ENCODE results near the gene ALDH16A1.
A peak's percentile ranks its signal among the peaks of the same experiment; 100 is the strongest.
"Not testable (repeated sequence)": the region's sequence is repeated elsewhere in the genome, so short reads cannot be mapped to it uniquely, and the experiment has no call there.

Gene ALDH16A1

GRCh38 chr19:49468199-49468598 is 15.2 kb downstream of the ALDH16A1 start:
- FAIRE-seq = no peak

- no peak for FAIRE-seq
Observed at GRCh38 chr19:49468746-49469447, 15.9 kb downstream of the ALDH16A1 start.

GRCh38 chr19:49469828-49470614 is 17.0 kb downstream of the ALDH16A1 start:
- no peak for FAIRE-seq

GRCh38 chr19:49470615-49470978 is 17.6 kb downstream of the ALDH16A1 start:
- no peak for FAIRE-seq

- FAIRE-seq = no peak
Observed at GRCh38 chr19:49472936-49473335, 19.9 kb downstream of the ALDH16A1 start.

- FAIRE-seq = not testable (repeated sequence)
Observed at GRCh38 chr19:49473501-49473867, 20.5 kb downstream of the ALDH16A1 start.

- FAIRE-seq = no peak
Observed at GRCh38 chr19:49473868-49474541, 21.0 kb downstream of the ALDH16A1 start, which contains the start of gene FLT3LG. Gene FLT3LG, plus strand, starts transcription at chr19:49474215. Its CDS starts 425 bp downstream, at chr19:49474640.

- no peak for FAIRE-seq
Observed at GRCh38 chr19:49474542-49474924, 21.5 kb downstream of the ALDH16A1 start.

- no peak for FAIRE-seq
Observed at GRCh38 chr19:49475191-49475917, 22.3 kb downstream of the ALDH16A1 start.

GRCh38 chr19:49475995-49476880 is 23.2 kb downstream of the ALDH16A1 start:
- no peak for FAIRE-seq

GRCh38 chr19:49479975-49480628 is 27.1 kb downstream of the ALDH16A1 start:
- no peak for FAIRE-seq

- no peak for FAIRE-seq
Observed at GRCh38 chr19:49481020-49481683, 28.1 kb downstream of the ALDH16A1 start.

GRCh38 chr19:49486232-49486631 is 33.2 kb downstream of the ALDH16A1 start:
- no peak for FAIRE-seq

GRCh38 chr19:49486710-49487276 is 33.8 kb downstream of the ALDH16A1 start:
- no peak for FAIRE-seq

- FAIRE-seq = peak; percentile 95
Observed at GRCh38 chr19:49487277-49488045, 34.4 kb downstream of the ALDH16A1 start, which contains the start of gene RPL13A. Gene RPL13A, plus strand, starts transcription at chr19:49487608. Its CDS starts 22 bp downstream, at chr19:49487630.

GRCh38 chr19:49488046-49488862 is 35.2 kb downstream of the ALDH16A1 start:
- no peak for FAIRE-seq

GRCh38 chr19:49488863-49489537 is 36.0 kb downstream of the ALDH16A1 start:
- no peak for FAIRE-seq
